IMR-90 (cell line): ENCODE results near the gene ADAMTSL1.

ENCODE experiments used
- CEBPB ChIP-seq: IDR thresholded peaks from 2 replicates; pipeline ENCODE4 v1.6.1; 2012; ENCODE audit warnings: low read depth, low read length, improper control_type of control experiment
- CHD1 ChIP-seq: IDR thresholded peaks from 2 replicates; pipeline ENCODE4 v1.6.1; 2012; ENCODE audit warnings: low read depth, low read length, improper control_type of control experiment
- FOS ChIP-seq: fragments of 150-350 bp; IDR thresholded peaks from 2 replicates; pipeline ENCODE4 v1.6.1; 2016; ENCODE audit warnings: low read depth, low read length
- MAFK ChIP-seq: IDR thresholded peaks from 2 replicates; pipeline ENCODE4 v1.6.1; 2012; ENCODE audit warnings: low read depth, low read length, improper control_type of control experiment
- MXI1 ChIP-seq: IDR thresholded peaks from 2 replicates; pipeline ENCODE4 v1.6.1; 2012; ENCODE audit warnings: low read depth, mild to moderate bottlenecking, low read length, moderate library complexity, borderline replicate concordance
- POLR2A ChIP-seq: IDR thresholded peaks from 2 replicates; pipeline ENCODE4 v1.6.1; 2012; ENCODE audit warnings: mild to moderate bottlenecking, low read depth, low read length
- RAD21 ChIP-seq: IDR thresholded peaks from 2 replicates; pipeline ENCODE4 v1.6.1; 2012; ENCODE audit warnings: low read length, improper control_type of control experiment
- RFX5 ChIP-seq: IDR thresholded peaks from 2 replicates; pipeline ENCODE4 v1.8.0; 2012; ENCODE audit warnings: low read depth, mild to moderate bottlenecking, low read length, moderate library complexity
- TF ChIP-seq, protein P1 (sequence below): conservative IDR thresholded peaks from 2 replicates; pipeline ENCODE4 v1.5.1; 2012; ENCODE audit warnings: mild to moderate bottlenecking, low read depth, low read length, improper control_type of control experiment

DNA sequence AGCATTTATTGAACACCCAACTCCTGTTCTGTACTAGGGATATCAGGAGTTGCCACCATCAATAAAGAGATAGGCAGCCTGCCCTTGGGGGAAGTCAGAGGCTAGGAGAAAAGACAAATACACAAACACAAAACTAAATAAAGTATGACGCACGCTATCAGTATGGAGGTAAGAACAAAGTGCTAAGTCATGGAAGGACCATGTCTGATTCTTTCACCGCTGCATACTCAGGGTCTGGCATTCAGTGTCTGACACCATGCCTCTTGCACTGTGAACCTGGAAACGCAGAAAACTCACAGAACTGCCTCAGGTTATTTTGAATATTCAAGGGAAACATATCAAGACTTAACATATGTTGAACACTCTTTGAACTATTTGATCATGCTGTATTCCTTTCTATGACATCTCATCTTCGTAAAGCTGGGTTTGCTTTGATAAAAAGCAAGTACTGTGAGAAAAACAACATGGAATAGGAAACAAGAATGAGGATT is 65.3 kb downstream of the ADAMTSL1 start:
- TF ChIP-seq, protein P1, sequence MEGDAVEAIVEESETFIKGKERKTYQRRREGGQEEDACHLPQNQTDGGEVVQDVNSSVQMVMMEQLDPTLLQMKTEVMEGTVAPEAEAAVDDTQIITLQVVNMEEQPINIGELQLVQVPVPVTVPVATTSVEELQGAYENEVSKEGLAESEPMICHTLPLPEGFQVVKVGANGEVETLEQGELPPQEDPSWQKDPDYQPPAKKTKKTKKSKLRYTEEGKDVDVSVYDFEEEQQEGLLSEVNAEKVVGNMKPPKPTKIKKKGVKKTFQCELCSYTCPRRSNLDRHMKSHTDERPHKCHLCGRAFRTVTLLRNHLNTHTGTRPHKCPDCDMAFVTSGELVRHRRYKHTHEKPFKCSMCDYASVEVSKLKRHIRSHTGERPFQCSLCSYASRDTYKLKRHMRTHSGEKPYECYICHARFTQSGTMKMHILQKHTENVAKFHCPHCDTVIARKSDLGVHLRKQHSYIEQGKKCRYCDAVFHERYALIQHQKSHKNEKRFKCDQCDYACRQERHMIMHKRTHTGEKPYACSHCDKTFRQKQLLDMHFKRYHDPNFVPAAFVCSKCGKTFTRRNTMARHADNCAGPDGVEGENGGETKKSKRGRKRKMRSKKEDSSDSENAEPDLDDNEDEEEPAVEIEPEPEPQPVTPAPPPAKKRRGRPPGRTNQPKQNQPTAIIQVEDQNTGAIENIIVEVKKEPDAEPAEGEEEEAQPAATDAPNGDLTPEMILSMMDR = no peak
- TF ChIP-seq POLR2A (no peak), MAFK (no peak), FOS (no peak), CHD1 (no peak), CEBPB (no peak), RAD21 (no peak), RFX5 (no peak), MXI1 (no peak)
